ENCODE results near the gene LIX1L.
"Not testable (repeated sequence)": the region's sequence is repeated elsewhere in the genome, so short reads cannot be mapped to it uniquely, and the experiment has no call there.

LIX1L gene

DNA sequence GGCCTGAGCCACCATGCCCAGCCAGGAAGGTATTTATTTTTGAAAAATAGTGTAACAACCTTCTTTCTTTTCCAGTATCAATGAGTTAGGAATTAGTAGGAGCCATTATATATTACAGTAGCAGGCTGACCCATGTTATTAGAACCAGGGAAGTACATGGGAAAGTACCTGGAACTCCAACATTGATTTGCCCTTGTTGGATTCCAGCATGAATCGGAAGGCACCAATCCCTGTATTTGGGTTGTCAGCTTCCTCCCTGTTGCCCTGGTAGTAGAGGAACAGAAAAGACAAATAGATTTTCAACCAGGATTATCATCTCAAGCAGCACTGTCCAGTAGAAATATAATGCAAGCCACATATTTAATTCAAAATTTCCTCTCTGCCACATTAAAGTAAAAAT is 20.4 kb downstream of the LIX1L start:
- in situ Hi-C loops (cut with MboI; ENCODE audit: low sequenced_read_pairs), result no loop called here

DNA sequence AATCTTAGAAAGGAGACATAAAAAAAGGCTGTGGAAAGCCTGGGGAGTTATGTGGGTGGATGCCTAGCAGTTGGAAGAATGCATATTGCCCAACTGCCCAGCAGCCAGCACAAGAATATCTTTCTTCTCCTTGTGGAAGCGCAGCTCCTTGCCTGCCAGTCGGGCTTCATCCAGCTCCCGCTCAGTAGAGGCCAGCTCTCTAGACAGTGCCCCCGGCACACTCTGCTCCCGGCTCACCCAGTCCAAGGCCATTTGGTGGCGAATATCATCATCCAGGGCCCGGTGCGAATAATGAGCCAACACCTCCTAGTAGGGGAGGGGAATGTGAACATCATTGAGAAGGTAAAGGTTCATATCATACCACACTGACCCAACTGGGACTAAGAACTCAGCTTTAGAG is 21.6 kb downstream of the LIX1L start:
- in situ Hi-C loops (cut with MboI; ENCODE audit: low sequenced_read_pairs), result no loop called here

DNA sequence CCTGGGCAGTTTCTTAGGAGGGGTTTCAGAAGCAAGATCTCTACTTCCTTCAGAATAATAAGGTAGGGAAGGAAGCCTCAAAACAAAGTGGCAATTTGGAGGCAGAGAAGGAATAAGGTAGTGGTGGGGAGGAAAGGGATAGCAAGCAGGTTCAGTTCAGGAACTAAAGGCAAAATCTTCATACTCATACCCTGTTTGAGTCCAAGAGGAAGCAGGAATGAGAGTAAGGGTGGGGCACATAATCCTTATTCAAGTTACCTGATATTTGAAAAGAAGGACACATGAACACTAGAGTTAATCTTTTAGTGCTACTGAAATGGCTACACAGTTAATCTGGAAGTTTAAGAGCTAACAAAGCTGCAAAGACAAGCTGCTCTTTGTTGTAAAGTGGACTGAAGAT is 22.1 kb downstream of the LIX1L start:
- in situ Hi-C loops (cut with MboI; ENCODE audit: low sequenced_read_pairs), result no loop called here

DNA sequence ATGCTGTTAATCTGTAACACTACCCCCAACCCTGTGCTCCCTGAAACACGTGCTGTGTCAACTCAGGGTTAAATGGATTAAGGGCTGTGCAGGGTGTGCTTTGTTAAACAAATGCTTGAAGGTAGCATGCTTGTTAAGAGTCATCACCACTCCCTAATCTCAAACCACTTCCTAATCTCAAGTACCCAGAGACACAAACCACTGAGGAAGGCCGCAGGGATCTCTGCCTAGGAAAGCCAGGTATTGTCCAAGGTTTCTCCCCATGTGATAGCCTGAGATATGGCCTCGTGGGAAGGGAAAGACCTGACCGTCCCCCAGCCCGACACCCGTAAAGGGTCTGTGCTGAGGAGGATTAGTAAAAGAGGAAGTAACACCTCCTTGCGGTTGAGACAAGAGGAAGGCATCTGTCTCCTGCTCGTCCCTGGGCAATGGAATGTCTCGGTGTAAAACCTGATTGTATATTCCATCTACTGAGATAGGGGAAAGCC is 25.3 kb downstream of the LIX1L start:
- in situ Hi-C loops (cut with MboI; ENCODE audit: low sequenced_read_pairs), result not testable (repeated sequence)

DNA sequence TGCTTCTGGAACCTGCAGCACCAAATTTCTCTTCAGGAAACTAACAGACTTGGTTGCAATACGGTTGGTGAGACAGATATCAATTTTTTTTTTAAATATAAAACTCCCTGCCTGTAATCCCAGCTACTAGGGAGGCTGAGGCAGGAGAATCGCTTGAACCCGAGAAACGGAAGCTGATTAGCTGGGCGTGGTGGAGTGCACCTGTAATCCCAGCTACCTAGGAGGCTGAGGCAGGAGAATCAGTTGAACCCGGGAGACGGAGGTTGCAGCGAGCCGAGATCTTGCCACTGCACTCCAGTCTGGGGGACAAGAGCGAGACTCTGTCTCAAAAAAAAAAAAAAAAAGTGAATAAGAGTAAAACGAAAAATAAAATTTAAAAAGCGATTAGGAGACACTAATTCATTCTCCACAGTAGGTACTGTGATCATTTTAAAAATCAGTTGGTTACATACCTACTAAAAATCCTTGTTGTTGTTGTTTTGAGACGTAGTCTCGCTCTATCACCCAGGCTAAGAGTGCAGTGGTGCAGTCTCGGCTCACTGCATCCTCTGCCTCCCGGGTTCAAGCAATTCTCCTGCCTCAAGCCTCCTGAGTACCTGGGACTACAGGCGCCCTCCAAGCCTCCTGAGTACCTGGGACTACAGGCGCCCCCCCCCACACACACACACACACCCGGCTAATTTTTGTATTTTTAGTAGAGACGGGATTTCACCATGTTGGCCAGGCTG is 29.7 kb downstream of the LIX1L start:
- in situ Hi-C loops (cut with MboI; ENCODE audit: low sequenced_read_pairs), result no loop called here

DNA sequence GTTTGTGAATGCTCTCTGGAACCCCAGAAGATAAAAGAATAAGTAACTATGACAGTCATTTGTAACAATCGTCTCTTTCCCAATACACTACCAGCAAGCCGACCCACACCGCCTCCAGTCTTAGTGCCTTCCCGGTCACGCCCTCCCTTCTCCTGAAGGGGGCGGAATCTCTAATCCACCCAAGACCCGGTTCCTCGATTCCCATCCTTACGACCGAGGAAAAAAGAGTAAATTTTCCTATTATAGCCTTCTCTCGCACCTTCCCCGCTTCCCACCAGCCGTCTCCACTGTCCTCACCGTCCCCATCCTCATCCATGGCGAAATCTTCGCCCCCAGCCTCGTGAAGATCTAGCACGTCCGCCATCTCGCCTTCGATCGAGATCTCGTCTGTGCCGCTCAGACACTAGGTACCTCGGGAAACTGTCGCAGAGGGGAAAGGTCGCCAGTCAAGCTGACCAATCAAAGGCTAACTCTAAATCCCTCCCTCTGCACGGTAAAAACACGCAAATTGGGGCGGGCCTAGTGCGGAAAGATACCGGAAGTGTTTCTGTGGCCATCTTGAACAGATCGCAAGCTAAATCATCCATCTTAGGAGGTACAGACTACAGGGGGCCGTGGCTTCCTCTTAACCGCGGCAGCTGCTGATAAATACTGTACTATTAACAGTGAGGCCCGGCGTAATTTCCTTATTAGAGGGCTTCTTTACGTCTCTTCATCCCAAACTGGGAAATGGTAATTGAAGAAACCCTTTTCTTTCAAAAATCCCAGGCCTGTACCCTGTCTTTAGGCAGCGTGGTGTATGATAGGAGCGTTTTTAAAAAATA is 30.5 kb downstream of the LIX1L start, which contains the start of gene RBM8A:
Gene RBM8A, minus strand, starts transcription at position 422 of the 824 bp plus-strand sequence. Its CDS starts 58 bp downstream, at position 364.
- in situ Hi-C loops (cut with MboI; ENCODE audit: low sequenced_read_pairs), result no loop called here

DNA sequence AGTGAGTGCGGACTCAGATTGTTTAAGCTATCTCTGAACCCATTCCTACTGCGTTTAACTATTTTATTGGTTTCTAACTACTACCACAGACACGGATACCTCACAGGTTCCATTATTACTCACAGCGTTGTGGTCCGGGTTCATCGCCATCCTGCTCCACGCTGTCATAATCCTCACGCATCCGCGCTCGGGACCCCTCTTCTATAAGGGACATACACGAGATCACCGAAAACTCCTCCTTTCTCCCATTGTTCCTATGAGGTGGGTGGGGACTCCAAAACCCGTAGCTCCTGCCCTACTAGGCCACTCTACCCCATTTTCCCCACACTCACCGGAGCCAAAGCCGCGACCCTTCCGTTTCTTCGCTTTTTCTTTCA is 31.1 kb downstream of the LIX1L start:
- in situ Hi-C loops (cut with MboI; ENCODE audit: low sequenced_read_pairs), result no loop called here

DNA sequence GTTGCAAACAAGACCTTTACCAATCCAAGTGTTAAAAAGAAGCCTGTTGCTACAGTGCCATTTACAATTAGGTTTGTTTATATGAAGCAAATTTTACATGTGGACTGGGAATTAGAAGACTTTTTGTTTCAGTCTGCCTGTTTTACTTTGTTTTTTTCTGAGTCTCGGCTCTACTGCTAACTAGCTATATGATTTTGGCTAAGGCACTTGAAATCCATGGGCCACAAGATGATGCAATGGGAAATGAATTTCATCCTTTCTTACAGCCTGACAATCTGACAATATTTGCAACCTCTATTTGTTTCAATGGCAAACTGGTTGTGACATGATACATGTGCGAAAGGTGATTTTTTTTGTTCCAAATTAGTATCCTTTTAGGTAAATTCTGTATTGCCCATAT is 35.6 kb downstream of the LIX1L start:
- in situ Hi-C loops (cut with MboI; ENCODE audit: low sequenced_read_pairs), result no loop called here

DNA sequence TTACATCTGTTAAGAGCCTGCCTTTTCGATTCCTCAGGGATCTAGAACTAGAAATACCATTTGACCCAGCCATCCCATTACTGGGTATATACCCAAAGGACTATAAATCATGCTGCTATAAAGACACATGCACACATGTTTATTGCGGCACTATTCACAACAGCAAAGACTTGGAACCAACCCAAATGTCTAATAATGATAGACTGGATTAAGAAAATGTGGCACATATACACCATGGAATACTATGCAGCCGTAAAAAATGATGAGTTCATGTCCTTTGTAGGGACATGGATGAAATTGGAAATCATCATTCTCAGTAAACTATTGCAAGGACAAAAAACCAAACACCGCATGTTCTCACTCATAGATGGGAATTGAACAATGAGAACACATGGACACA is 37.5 kb downstream of the LIX1L start:
- in situ Hi-C loops (cut with MboI; ENCODE audit: low sequenced_read_pairs), result not testable (repeated sequence)

DNA sequence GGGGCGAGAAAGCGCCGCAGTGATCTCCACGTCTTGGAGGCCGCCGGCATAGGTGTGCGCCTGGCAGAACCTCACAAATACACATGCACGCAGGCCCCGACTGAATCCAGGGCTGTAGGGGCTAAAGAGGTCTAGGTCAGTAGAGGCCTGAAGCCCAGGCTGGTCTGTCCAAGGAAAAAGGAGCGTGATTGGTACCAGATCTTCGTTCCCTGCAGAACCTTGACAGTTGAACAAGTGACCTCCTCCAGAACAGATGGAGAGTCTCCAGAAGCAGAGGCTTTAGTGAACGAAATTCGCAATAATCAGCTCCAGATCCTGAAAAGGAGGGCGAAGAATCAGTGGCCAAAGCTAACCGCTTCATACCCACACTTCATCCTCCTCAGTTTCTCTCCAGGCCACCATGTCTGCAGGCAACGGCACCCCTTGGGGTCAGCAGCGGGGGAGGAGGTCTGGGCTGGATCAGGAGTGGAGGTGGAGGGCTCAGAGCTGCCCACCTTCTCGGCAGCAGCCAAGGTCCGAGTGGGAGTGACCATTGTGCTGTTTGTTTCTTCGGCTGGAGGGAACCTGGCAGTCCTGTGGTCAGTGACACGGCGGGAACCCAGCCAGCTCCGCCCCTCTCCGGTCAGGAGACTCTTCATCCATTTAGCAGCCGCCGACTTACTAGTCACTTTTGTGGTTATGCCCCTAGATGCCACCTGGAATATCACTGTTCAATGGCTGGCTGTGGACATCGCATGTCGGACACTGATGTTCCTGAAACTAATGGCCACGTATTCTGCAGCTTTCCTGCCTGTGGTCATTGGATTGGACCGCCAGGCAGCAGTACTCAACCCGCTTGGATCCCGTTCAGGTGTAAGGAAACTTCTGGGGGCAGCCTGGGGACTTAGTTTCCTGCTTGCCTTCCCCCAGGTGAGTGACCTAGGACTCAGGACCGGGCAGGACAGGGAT is 38.6 kb downstream of the LIX1L start:
- in situ Hi-C loops (cut with MboI; ENCODE audit: low sequenced_read_pairs), result no loop called here

DNA sequence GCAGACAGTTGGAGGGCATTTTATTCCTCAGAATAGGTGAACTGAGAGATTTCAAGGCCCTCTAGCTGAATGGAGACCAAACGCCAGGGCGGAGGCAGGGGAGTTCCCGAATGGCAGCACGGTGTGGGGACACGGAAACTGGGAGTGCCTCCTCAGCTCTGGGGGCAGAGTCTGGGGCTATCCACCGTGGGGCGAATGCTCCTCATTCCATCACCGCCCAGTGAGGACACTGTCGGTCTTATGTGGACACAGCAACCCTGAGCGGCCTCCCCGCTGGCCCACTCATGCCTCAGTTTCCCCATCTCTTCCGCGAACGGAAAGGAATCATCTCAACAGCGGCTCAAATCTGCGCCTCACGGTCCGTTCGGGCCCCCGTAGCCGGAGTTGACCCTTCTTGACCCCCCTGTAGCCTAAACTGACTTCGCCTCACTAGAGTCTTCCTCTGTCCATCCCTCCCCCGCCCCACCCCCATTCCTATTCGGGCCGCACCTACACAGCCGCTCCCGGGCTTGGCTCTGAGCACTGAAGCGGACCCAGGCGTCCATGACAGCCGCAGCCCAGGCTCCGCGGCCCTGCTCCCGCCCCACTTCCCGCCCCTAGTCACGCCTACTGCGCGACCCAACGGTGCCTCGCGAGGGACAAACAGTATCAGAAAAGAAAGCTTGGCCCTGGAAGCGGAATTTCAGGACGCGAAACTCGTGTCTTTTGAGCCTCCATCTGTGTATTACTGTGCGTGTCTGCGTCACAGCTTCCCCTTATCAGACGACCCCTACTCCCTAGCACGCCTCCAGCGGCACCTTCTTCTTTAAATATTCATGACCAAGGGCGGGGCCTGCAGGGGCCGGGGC is 39.4 kb downstream of the LIX1L start, which contains the start of gene PEX11B:
Gene PEX11B, minus strand, starts transcription at position 574 of the 848 bp plus-strand sequence. Its CDS starts 29 bp downstream, at position 545.
- in situ Hi-C loops (cut with MboI; ENCODE audit: low sequenced_read_pairs), result no loop called here

DNA sequence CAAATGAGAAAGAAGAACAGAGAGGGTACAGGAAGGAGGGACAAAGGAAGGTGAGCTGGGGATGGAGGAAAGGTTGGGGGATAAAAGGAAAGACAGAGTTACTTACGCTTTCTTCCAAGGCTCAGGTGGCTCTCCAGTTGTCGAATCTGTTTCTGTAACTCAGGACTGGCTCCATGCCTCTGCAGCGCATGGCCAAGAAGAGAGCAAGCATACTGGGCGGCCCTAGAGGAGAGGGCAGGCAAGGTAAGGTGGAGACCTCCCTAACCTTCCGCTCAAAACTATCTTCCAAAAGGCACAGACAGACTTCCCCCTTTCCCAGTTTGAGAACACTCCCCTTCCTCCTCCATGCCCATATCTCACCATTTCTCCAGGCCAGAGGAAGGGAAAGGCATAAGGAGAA is 40.2 kb downstream of the LIX1L start:
- in situ Hi-C loops (cut with MboI; ENCODE audit: low sequenced_read_pairs), result no loop called here

DNA sequence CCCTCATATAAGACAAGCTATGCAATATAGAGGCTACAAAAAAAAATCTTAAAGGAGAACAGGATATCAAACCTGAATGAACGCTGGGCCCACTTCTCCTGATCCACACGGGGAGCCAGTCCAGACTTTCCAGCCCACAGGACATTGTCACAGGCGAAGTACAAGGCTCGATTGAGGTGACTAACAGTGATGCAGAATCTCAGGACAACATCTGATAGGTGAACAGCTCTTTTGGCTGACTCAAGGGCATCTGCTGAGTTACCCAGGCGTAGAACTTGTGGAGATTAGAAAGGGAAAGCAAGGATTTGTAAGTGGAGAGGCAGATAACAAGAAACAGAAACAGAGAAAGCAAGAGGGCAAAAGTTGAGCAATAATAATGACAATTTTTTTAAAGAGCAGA is 41.1 kb downstream of the LIX1L start:
- in situ Hi-C loops (cut with MboI; ENCODE audit: low sequenced_read_pairs), result no loop called here

DNA sequence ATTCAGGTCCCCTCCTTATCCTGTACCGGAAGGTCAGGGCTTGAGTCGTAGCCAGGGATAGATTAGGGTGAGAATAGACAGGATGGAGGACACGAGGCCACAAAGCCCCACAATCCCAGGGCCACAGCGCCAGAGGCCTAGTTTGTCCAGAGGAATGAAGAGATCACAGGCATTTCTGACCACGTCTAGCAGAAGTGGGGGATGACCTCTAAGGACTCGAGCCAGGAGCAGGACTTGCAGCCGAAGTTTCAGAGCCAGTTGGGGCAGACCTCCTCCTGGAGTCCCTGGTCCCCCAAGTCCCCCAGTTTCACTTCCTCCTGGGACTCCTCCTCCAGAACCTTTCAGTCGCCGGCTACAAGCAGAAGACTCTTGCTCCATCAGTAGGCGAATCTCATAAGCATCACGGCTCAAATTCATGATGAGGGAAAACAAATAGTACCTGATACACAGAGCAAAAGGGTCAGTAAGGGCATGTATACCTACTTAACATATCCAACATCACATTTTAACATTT is 45.6 kb downstream of the LIX1L start:
- in situ Hi-C loops (cut with MboI; ENCODE audit: low sequenced_read_pairs), result no loop called here

DNA sequence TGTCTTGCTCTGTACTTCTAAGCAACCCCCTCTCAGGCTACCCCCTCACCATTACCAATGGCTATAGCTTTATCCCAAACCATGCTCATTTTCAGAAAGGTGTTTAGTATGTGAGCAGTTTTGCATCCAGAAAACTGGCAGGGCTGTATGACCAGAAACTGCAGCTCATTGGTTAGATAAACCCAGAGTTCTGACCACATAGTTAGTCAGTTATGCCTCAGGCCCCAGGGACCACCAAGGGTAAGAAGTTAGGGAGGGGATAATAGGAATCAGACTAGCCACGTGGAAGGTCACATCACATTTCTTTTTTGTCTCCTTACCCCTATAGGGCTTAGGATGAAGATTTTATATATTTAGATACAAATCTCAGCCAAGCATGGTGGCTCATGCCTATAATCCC is 49.2 kb downstream of the LIX1L start:
- in situ Hi-C loops (cut with MboI; ENCODE audit: low sequenced_read_pairs), result no loop called here

DNA sequence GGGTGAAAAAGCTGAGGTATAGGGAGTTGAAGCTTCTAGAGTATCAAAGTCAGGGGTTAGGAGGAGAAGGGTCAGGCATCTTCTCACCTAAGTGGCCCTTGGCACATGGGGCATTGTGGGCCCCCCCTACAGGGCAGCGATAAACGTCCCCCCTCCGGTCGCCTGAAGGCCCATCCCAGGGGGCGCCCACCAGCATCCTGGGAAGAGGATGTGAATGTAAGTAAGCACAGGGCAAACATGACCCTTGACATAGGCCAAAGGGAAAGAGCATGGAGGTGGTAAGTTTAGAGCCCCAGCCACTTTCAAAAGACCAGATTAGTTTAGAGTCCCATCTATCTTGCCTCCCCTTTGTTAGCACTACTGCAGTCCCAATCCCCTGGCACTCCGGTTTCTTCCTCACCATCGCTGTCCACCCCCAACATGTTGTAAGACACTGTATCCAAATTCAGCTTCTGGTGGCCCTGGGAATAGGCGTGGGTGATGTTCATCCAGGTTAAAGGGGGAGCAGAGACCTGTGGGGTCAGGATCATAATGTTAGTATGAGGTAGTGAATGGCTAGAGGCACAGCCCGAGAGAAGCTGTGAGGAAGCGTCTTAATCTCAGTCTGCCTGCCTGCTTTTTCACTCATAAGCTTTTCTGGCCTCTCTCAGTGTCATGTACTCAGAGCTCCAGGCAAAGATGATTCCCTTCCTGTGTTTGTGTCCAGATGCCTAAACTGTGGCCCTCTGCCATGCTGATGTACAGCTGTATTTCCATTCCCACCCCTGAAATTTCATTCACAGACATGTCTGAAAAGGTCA is 50.7 kb downstream of the LIX1L start:
- in situ Hi-C loops (cut with MboI; ENCODE audit: low sequenced_read_pairs), result no loop called here

DNA sequence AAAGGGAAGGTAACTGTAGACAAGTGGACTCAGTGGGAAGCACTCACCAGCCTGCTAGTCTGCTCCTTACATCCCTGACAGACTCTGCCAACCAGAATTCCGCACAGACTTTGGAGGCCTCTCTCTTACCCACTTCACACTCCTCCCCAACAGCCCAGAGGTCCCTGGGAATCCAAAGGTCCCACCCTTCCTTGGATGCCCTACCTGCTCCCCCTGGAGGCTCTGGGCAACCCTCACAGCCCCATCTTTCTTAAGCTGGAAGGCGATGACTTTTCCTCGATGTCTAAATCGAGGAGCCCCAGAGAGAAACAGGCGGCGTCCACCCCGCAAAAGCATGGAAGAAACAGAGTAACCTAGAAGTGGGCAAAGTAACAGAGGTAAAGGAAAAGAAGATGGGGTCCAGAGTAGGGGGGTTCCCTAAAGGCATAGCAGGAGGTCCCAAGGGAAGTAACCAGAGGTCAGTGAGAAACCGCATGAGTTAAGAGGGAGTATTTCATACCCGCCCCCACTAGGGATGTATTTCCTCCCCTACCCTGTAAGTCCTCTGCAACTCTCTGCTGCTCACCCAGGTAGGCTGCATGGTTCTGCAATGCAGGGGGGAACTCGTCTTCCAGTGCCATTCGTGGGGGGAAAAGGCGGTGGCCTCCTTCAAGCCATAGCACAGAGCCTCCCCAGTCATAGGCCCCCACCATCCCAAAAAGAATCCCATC is 56.4 kb downstream of the LIX1L start:
- in situ Hi-C loops (cut with MboI; ENCODE audit: low sequenced_read_pairs), result no loop called here

DNA sequence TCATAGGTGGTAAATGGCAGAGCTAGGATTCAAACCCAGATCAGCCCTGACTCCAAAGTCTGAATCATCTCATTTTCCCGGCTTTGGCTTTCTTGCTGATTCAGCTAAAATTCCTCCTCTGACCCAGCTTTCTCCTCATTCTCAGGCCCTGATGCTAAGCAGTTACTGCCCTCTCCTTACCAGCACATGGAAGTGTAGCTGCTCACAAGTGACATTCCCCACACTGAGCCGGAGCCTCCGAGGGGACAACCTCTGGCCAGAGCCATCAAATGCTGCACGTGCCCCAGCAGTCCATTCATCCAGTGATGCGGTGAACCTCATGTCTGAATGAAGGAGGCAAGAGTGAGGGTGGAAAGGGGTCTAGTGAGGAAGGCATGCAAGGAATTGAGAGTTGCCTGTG is 59.1 kb downstream of the LIX1L start:
- in situ Hi-C loops (cut with MboI; ENCODE audit: low sequenced_read_pairs), result no loop called here

Data from hTERT RPE-1 (cell line).